Thymus (tissue), 14 donors: ENCODE measurements around the gene BLCAP. TPM values are rescaled to one million over a fixed set of nuclear protein-coding genes. Genes with fewer than 3 reads are reported as not detected.
"Not testable (repeated sequence)": the region's sequence is repeated elsewhere in the genome, so short reads cannot be mapped to it uniquely, and the experiment has no call there.

Experiments used
- DNase-seq, 9 donors: peaks; one replicate each; pipeline ENCODE4 v3.0.0-alpha.2; 2013; ENCODE audit warnings: low spot score in 9 of 9, low read depth in 6 of 9, missing footprints in 1 of 9
- H3K27ac ChIP-seq, 2 donors: one replicate each; pipeline ENCODE4 v1.5.1; 2013; ENCODE audit warnings: control low read depth in 1 of 2, low read depth in 1 of 2, low read length in 1 of 2, mild to moderate bottlenecking in 1 of 2, moderate library complexity in 1 of 2
- H3K27me3 ChIP-seq, 2 donors: one replicate each; pipeline ENCODE4 v1.5.1; 2013; ENCODE audit warnings: low read length in 1 of 2; ENCODE audit not compliant: control insufficient read depth in 2 of 2, insufficient read depth in 1 of 2
- H3K36me3 ChIP-seq, 2 donors: one replicate each; pipeline ENCODE4 v1.5.1; 2013; ENCODE audit warnings: low read length in 1 of 2, mild to moderate bottlenecking in 1 of 2, moderate library complexity in 1 of 2; ENCODE audit not compliant: control insufficient read depth in 2 of 2, insufficient read depth in 2 of 2
- H3K4me1 ChIP-seq, 2 donors: one replicate each; pipeline ENCODE4 v1.5.1; 2013; ENCODE audit warnings: low read length in 2 of 2; ENCODE audit not compliant: control insufficient read depth in 2 of 2, insufficient read depth in 2 of 2
- H3K4me3 ChIP-seq, 2 donors: one replicate each; pipeline ENCODE4 v1.5.1; 2013; ENCODE audit warnings: low read length in 2 of 2, control low read depth in 1 of 2, mild to moderate bottlenecking in 1 of 2
- H3K9me3 ChIP-seq, 2 donors: one replicate each; pipeline ENCODE4 v1.5.1; 2013; ENCODE audit warnings: low read length in 1 of 2, mild to moderate bottlenecking in 1 of 2; ENCODE audit not compliant: control insufficient read depth in 2 of 2, insufficient read depth in 1 of 2
- WGBS: extraction: QIAGEN DNeasy Blood & Tissue Kit; methylation state at CpG from one replicate; pipeline ENCODE4 v1.1.7; 2013; 5-methylcytosine and 5-hydroxymethylcytosine counted together
- long read RNA-seq, 10 donors: transcript quantifications; one replicate each; lab custom pipeline, GENCODE V29; 2026
- polyA plus RNA-seq: library from polyadenylated mRNA; stranded (reverse); fragments of 200-250 nt; gene quantifications from one replicate; pipeline ENCODE4 v1.2.3, GENCODE V29; 2013
- total RNA-seq: library from RNA; stranded (reverse); fragments of 120-200 nt; gene quantifications from one replicate; pipeline ENCODE4 v1.2.4, GENCODE V29; 2013
- donor health status: healthy.

Gene BLCAP, protein sequence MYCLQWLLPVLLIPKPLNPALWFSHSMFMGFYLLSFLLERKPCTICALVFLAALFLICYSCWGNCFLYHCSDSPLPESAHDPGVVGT
- total RNA-seq (28.4 TPM), polyA plus RNA-seq (95.9 TPM)
- long read RNA-seq, donor 1, partial matches to known transcripts = 0 of 3 reads
- long read RNA-seq, donor 1, other reads (novel, unspliced or antisense) = 0 of 3 reads
- long read RNA-seq, donor 2, full-length matches to known transcripts = 61 of 102 reads
- long read RNA-seq, donor 2, partial matches to known transcripts = 19 of 102 reads
- long read RNA-seq, donor 2, other reads (novel, unspliced or antisense) = 22 of 102 reads
- long read RNA-seq, donor 3, full-length matches to known transcripts = 54 of 54 reads
- long read RNA-seq, donor 3, partial matches to known transcripts = 0 of 54 reads
- long read RNA-seq, donor 3, other reads (novel, unspliced or antisense) = 0 of 54 reads
- long read RNA-seq, donor 4, full-length matches to known transcripts = 16 of 29 reads
- long read RNA-seq, donor 4, partial matches to known transcripts = 0 of 29 reads
- long read RNA-seq, donor 4, other reads (novel, unspliced or antisense) = 13 of 29 reads
- long read RNA-seq, donor 5, full-length matches to known transcripts = 50 of 118 reads
- long read RNA-seq, donor 5, partial matches to known transcripts = 29 of 118 reads
- long read RNA-seq, donor 5, other reads (novel, unspliced or antisense) = 39 of 118 reads
- long read RNA-seq, donor 6, full-length matches to known transcripts = 39 of 39 reads
- long read RNA-seq, donor 6, partial matches to known transcripts = 0 of 39 reads
- long read RNA-seq, donor 6, other reads (novel, unspliced or antisense) = 0 of 39 reads
- long read RNA-seq, donor 7, full-length matches to known transcripts = 29 of 29 reads
- long read RNA-seq, donor 7, partial matches to known transcripts = 0 of 29 reads
- long read RNA-seq, donor 7, other reads (novel, unspliced or antisense) = 0 of 29 reads
- long read RNA-seq, donor 8, transcript BLCAP-215 (2 exons, 2,017 nt) = major isoform, 17 of 18 reads
- long read RNA-seq, donor 8, partial matches to known transcripts = 0 of 18 reads
- long read RNA-seq, donor 8, other reads (novel, unspliced or antisense) = 0 of 18 reads
- long read RNA-seq, donor 9, full-length matches to known transcripts = 27 of 27 reads
- long read RNA-seq, donor 9, partial matches to known transcripts = 0 of 27 reads
- long read RNA-seq, donor 9, other reads (novel, unspliced or antisense) = 0 of 27 reads
- long read RNA-seq, donor 10, full-length matches to known transcripts = 22 of 22 reads
- long read RNA-seq, donor 10, partial matches to known transcripts = 0 of 22 reads
- long read RNA-seq, donor 10, other reads (novel, unspliced or antisense) = 0 of 22 reads

DNA sequence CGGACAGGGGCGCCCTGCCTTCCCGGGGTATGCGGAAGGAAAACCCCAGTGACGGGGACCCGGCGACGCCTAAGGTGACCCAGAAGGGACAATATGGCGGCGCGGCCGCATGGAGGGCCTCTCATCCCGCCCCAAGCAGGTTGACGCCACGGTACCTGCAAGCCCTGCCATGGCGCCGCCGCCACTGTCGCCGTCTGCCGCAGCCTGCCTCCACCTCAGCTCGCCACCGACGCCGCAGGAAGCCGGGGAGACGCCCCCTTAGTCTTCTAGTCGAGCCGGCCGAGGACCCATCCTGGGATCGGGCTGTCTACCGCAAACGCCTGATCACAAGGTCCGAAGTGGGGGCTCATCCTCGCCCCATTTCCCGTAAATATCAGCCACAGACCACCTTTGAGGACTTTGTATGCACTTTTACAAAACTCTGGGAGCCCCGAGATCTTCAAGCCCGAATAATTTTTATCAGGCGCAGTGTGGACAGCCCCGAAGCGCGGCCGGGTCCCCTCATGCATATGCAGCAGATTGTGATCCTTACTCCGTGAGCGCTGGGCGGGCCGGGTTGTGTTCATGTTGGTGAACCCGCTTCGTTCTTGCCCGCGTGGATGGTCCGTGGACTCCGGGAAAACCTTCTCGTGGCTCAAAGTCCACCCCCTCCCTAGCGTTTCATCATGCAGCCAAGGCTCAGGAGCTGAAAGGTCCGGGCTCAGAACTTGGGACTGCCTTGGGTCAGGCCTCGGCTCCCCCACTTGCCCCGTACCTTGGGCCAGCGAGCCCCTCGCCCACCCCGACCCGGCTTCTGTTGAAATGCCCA is at the start of gene BLCAP:
Gene BLCAP (minus strand): TSS at position 239 of the 808 bp plus-strand sequence. CDS start 8,702 bp downstream, outside the sequence.
- Histone ChIP-seq H3K36me3 (no peaks in the 10 kb centered on the region), H3K4me3 (peak within 1 kb of the TSS; percentile 66 to 99), H3K27me3 (peaks cover 0 to 5% of the 10 kb centered on the region in 2 donors), H3K27ac (peak within 1 kb of the TSS; percentile 90 to 96), H3K9me3 (no peaks in the 10 kb centered on the region), H3K4me1 (peaks cover 9 to 29% of the 10 kb centered on the region in 2 donors)
- DNase-seq = peak; percentile 81 to 96 (median 88)
- WGBS = under 1% methylated on average over 62 of the region's 62 CpGs

DNA sequence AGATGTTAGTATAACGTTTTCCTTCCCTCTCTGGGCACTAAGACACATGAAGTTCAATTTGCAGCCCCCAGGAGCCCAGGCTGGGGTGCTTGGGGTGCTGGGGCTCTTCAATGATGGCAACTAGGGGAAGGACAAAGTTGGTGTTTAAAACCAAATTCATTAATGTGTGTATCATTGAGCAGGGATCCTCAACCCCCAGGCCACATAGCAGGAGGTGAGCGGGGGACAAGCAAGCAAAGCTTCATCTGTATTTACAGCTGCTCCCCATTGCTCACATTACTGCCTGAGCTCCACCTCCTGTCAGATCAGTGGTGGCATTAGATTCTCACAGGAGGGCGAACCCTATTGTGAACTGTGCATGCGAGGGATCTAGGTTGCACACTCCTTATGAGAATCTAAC is 49.8 kb upstream of the BLCAP start:
- not testable (repeated sequence) for H3K9me3 ChIP-seq, H3K27me3 ChIP-seq, H3K27ac ChIP-seq, H3K4me3 ChIP-seq, DNase-seq, H3K4me1 ChIP-seq, H3K36me3 ChIP-seq
- WGBS = 94% methylated on average over 4 of the region's 4 CpGs

DNA sequence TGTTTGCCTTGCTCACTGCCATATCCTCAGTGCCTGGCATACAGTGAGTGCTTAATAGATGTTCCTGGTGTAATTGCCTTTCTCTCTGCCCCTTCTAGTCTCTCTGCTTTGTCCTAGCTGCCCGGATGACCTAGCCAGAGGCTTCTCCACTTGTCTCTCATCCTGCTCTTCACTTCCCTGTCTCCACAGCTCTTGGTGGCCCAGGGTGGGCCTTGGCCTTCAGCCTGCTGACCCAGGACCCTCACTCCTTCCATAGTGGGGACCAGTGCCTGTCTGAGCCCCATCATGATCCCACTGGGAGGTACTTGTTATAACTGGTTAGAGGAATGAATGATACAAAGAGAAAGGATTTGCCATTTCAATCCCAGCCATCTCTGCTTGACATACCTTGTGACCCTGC is 49.2 kb upstream of the BLCAP start:
- DNase-seq = no peak
- 83% methylated on average over 1 of the region's 1 CpG for WGBS
- H3K27me3 ChIP-seq = no peaks in the 10 kb centered on the region
- H3K9me3 ChIP-seq = no peaks in the 10 kb centered on the region
- H3K27ac ChIP-seq = no peak overlapping the region
- no peaks in the 10 kb centered on the region for H3K4me1 ChIP-seq
- H3K36me3 ChIP-seq = no peaks in the 10 kb centered on the region
- no peak overlapping the region for H3K4me3 ChIP-seq

DNA sequence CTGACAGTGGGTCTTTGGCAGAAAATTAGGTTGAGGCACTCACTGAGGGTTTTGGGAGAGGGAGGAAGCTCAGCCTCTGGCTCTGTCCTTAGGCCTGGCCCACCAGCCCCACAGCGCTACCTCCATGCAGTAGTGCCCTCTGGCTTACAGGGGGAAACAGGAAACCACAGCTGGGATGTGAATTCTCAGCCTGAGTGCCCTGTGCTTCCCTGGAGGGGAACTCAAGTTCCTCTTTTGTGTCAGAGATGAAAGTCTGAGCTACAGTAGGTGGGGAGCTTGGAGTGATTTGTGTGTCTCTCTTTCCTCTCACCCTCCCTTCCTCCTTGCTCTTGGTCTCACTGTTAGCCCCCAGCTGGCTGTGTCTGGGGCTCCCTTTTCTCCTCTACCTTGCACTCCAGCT is 48.2 kb upstream of the BLCAP start:
- DNase-seq = no peak
- H3K4me3 ChIP-seq = no peak overlapping the region
- no peaks in the 10 kb centered on the region for H3K27me3 ChIP-seq
- H3K27ac ChIP-seq = no peak overlapping the region
- H3K9me3 ChIP-seq = no peaks in the 10 kb centered on the region
- WGBS = 0% methylated on average over 1 of the region's 1 CpG
- H3K4me1 ChIP-seq = no peaks in the 10 kb centered on the region
- H3K36me3 ChIP-seq = no peaks in the 10 kb centered on the region

DNA sequence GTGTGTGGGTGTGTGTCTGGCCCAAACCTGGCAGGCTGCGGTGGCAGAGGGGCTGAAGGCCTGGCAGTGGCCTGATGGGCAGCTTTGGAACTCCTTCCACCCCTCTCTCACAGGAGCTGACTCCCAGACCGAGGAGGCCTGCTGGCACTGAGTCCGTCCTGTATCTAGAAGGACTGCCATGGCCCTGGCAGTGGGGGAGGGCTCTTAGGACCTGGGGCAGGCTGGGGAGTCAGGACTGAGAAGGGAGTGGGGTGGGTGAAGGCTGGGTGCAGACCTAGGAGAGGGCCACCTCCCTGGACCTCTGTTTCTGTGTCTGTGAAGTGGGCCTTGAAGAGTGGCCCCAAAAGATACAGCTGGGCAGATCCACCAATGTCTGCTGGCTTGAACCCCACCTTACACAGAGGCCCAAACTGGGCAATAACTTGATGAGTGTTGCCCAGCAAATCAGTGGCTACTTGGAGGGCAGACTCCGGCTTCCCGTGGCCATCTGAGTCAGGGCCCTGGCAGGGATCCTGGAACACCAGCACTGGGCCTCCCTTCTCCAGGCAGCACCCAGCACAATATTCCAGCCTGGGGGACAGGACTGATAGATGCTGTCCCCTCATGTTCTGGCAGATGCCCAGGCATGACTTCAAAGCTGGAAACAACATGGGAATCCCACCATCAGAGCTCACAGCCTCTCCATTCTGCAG is 46.7 kb upstream of the BLCAP start:
- no peaks in the 10 kb centered on the region for H3K36me3 ChIP-seq
- no peak overlapping the region for H3K27ac ChIP-seq
- no peaks in the 10 kb centered on the region for H3K27me3 ChIP-seq
- H3K4me3 ChIP-seq = no peak overlapping the region
- WGBS = 93% methylated on average over 5 of the region's 5 CpGs
- no peak for DNase-seq
- no peaks in the 10 kb centered on the region for H3K9me3 ChIP-seq
- H3K4me1 ChIP-seq = no peaks in the 10 kb centered on the region

DNA sequence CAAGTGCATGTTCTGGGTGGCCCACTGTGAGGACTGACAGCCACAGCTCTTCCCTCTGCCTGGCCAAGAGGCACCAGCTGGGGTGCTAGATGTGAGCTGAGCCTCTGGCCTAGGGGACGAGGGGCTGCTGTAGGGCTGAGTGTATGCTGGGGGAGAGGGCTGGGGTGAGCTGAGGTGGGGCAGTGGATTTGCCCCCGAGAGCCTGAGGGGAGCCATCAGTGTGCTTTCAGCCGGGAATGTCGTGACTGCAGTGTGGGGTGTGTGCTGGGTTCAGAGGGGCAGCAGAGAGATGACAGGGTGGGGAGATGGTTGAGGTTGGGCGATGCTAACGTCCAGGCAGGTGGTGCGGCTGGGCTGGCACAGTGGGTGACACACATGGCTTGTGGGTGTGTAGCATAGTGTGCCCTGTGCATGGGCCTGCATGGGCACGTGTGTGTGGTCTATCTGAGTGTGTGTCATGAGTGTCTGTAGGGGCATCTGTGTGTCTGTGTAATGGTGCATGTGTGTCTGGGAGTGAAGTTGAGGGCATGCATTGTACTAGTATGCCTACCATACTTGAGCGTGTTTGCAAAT is 46.0 kb upstream of the BLCAP start:
- 95% methylated on average over 9 of the region's 9 CpGs for WGBS
- DNase-seq = no peak
- Histone ChIP-seq H3K27ac (no peak overlapping the region), H3K9me3 (no peaks in the 10 kb centered on the region), H3K27me3 (no peaks in the 10 kb centered on the region), H3K4me3 (no peak overlapping the region), H3K36me3 (no peaks in the 10 kb centered on the region), H3K4me1 (no peaks in the 10 kb centered on the region)

DNA sequence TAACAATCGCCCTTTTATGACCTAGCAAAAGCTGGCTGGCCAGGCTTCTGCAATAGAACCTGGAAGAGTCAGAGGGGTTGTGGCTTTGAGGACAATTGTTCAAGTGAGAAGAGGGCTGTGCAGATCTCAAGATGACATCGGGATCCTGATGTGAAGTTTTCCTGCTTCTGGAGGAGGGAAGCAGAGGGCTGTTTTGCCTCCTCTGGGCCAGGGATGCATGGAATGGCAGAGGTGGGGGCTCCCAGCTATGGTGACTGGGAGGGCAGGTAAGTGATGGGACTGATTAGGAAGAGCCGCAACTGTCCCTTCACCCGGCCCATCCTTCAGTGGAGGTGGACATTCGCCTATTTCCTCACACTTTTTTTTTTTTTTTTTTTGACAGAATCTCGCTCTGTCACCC is 43.4 kb upstream of the BLCAP start:
- H3K4me3 ChIP-seq = no peak overlapping the region
- H3K9me3 ChIP-seq = no peaks in the 10 kb centered on the region
- WGBS = 88% methylated on average over 6 of the region's 6 CpGs
- no peaks in the 10 kb centered on the region for H3K36me3 ChIP-seq
- no peak for DNase-seq
- peaks cover 0 to 18% of the 10 kb centered on the region in 2 donors for H3K27me3 ChIP-seq
- no peaks in the 10 kb centered on the region for H3K4me1 ChIP-seq
- no peak overlapping the region for H3K27ac ChIP-seq
